ENCODE results near the gene CMPK1.
"Not testable (repeated sequence)": the region's sequence is repeated elsewhere in the genome, so short reads cannot be mapped to it uniquely, and the experiment has no call there.

Gene CMPK1

GRCh38 chr1:47338249-47339077, 4.9 kb downstream of the CMPK1 start:
- no peak for DNase-seq

- DNase-seq = no peak
Measured at GRCh38 chr1:47340227-47340626, 6.6 kb downstream of the CMPK1 start.

GRCh38 chr1:47346979-47347378, 13.4 kb downstream of the CMPK1 start:
- not testable (repeated sequence) for DNase-seq

- no peak for DNase-seq
Measured at GRCh38 chr1:47347735-47348134, 14.1 kb downstream of the CMPK1 start.

- DNase-seq = no peak
Measured at GRCh38 chr1:47348246-47348645, 14.7 kb downstream of the CMPK1 start.

- DNase-seq = no peak
Measured at GRCh38 chr1:47351305-47351704, 17.7 kb downstream of the CMPK1 start.

GRCh38 chr1:47361380-47361779, 27.8 kb downstream of the CMPK1 start:
- DNase-seq = no peak

GRCh38 chr1:47362828-47363227, 29.2 kb downstream of the CMPK1 start:
- DNase-seq = no peak

GRCh38 chr1:47367651-47368050, 34.1 kb downstream of the CMPK1 start:
- no peak for DNase-seq

GRCh38 chr1:47371016-47371517, 37.5 kb downstream of the CMPK1 start:
- DNase-seq = no peak

- DNase-seq = no peak
Measured at GRCh38 chr1:47374501-47374900, 40.9 kb downstream of the CMPK1 start.

GRCh38 chr1:47378147-47378546, 44.6 kb downstream of the CMPK1 start:
- DNase-seq = no peak

GRCh38 chr1:47380699-47381098, 47.1 kb downstream of the CMPK1 start:
- no peak for DNase-seq

- DNase-seq = no peak
Measured at GRCh38 chr1:47382399-47382983, 48.9 kb downstream of the CMPK1 start.

- no peak for DNase-seq
Measured at GRCh38 chr1:47384083-47384482, 50.5 kb downstream of the CMPK1 start.

GRCh38 chr1:47385020-47385419, 51.4 kb downstream of the CMPK1 start:
- no peak for DNase-seq

- no peak for DNase-seq
Measured at GRCh38 chr1:47386268-47386667, 52.7 kb downstream of the CMPK1 start.

GRCh38 chr1:47388030-47388890, 54.7 kb downstream of the CMPK1 start:
- no peak for DNase-seq

GRCh38 chr1:47388891-47389238, 55.3 kb downstream of the CMPK1 start:
- peak; percentile 48 to 56 for DNase-seq

- DNase-seq = no peak
Measured at GRCh38 chr1:47389731-47390130, 56.1 kb downstream of the CMPK1 start.

- no peak for DNase-seq
Measured at GRCh38 chr1:47390843-47391242, 57.3 kb downstream of the CMPK1 start.

- DNase-seq = no peak
Measured at GRCh38 chr1:47393141-47393540, 59.6 kb downstream of the CMPK1 start.

GRCh38 chr1:47395433-47395832, 61.8 kb downstream of the CMPK1 start:
- DNase-seq = no peak

Data from stimulated activated CD4-positive, alpha-beta T cell treated with anti-CD3 and anti-CD28 coated beads, Interleukin-2, amount 100 ng/mL, for 48 hours (primary cell).